ENCODE data around the gene GSX1. TPM values are rescaled to one million over a fixed set of nuclear protein-coding genes. Genes with fewer than 3 reads are reported as not detected.
A peak's percentile ranks its signal among the peaks of the same experiment; 100 is the strongest.

Gene GSX1
- polyA plus RNA-seq, 3 donors = not detected

GRCh38 chr13:27820524-27821482 is 28.5 kb downstream of the GSX1 start:
- WGBS (ENCODE audit: insufficient coverage) = 3% methylated on average over 31 of the region's 46 CpGs
- Mint-ChIP-seq H3K36me3 (no peaks in the 10 kb centered on the region), H3K4me1 (no peaks in the 10 kb centered on the region), H3K4me3 (peak overlapping the region in 1 of 2 donors; percentile 69), H3K27ac (no peak overlapping the region), H3K27me3 (ENCODE audit: low read depth in 3 of 3) (peaks cover 72 to 79% (median 73%) of the 10 kb centered on the region in 3 donors), H3K9me3 (peaks cover 0 to 2% (median 0%) of the 10 kb centered on the region in 7 donors)
- TF ChIP-seq, protein P1, sequence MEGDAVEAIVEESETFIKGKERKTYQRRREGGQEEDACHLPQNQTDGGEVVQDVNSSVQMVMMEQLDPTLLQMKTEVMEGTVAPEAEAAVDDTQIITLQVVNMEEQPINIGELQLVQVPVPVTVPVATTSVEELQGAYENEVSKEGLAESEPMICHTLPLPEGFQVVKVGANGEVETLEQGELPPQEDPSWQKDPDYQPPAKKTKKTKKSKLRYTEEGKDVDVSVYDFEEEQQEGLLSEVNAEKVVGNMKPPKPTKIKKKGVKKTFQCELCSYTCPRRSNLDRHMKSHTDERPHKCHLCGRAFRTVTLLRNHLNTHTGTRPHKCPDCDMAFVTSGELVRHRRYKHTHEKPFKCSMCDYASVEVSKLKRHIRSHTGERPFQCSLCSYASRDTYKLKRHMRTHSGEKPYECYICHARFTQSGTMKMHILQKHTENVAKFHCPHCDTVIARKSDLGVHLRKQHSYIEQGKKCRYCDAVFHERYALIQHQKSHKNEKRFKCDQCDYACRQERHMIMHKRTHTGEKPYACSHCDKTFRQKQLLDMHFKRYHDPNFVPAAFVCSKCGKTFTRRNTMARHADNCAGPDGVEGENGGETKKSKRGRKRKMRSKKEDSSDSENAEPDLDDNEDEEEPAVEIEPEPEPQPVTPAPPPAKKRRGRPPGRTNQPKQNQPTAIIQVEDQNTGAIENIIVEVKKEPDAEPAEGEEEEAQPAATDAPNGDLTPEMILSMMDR (IDR thresholded peaks at IDR 0.05) = no peak
- Histone ChIP-seq H2AFZ (ENCODE audit: insufficient read depth, low read depth, low read length, poor library complexity, severe bottlenecking) (no peak overlapping the region), H3K27ac (ENCODE audit: low read depth in 1 of 2, low read length in 2 of 2) (no peak overlapping the region), H3K4me2 (replicated peaks; ENCODE audit: extremely low read depth, low read length, poor library complexity, severe bottlenecking) (no peak overlapping the region), H3K4me1 (ENCODE audit: control insufficient read depth in 1 of 2, insufficient read depth in 2 of 2, low read length in 2 of 2) (no peaks in the 10 kb centered on the region), H4K20me1 (ENCODE audit: insufficient read depth, low read length) (no peaks in the 10 kb centered on the region), H3K36me3 (replicated peaks in 1 of 2; ENCODE audit: control insufficient read depth in 1 of 2, insufficient read depth in 2 of 2, low read length in 2 of 2) (no peaks in the 10 kb centered on the region), H3K79me2 (ENCODE audit: insufficient read depth, low read length) (no peaks in the 10 kb centered on the region), H3K9me3 (replicated peaks in 1 of 2; ENCODE audit: control insufficient read depth in 1 of 2, insufficient read depth in 1 of 2, low read length in 2 of 2) (peaks cover 0 to 5% of the 10 kb centered on the region in 2 donors), H3K4me3 (replicated peaks in 1 of 3; ENCODE audit: low read depth in 2 of 3, low read length in 3 of 3) (no peak overlapping the region), H3K9ac (ENCODE audit: insufficient read depth, low read length, poor library complexity, severe bottlenecking) (no peak overlapping the region), H3K27me3 (ENCODE audit: control insufficient read depth in 2 of 2, insufficient read depth in 2 of 2, low read length in 2 of 2) (peaks cover 37 to 73% of the 10 kb centered on the region in 2 donors)
- DNase-seq = no peak
- intact Hi-C loops (cut with micrococcal nuclease) = loop anchor here (10.0 kb wide), 1 partner anchor 286 kb away; no protein-coding TSS in a partner anchor

GRCh38 chr13:27821566-27821965 is 29.3 kb downstream of the GSX1 start:
- Histone ChIP-seq H3K27me3 (ENCODE audit: control insufficient read depth in 2 of 2, insufficient read depth in 2 of 2, low read length in 2 of 2) (peaks cover 38 to 78% of the 10 kb centered on the region in 2 donors), H3K9ac (ENCODE audit: insufficient read depth, low read length, poor library complexity, severe bottlenecking) (no peak overlapping the region), H3K4me2 (replicated peaks; ENCODE audit: extremely low read depth, low read length, poor library complexity, severe bottlenecking) (no peak overlapping the region), H3K36me3 (replicated peaks in 1 of 2; ENCODE audit: control insufficient read depth in 1 of 2, insufficient read depth in 2 of 2, low read length in 2 of 2) (no peaks in the 10 kb centered on the region), H3K4me3 (replicated peaks in 1 of 3; ENCODE audit: low read depth in 2 of 3, low read length in 3 of 3) (no peak overlapping the region), H3K9me3 (replicated peaks in 1 of 2; ENCODE audit: control insufficient read depth in 1 of 2, insufficient read depth in 1 of 2, low read length in 2 of 2) (peaks cover 0 to 5% of the 10 kb centered on the region in 2 donors), H2AFZ (ENCODE audit: insufficient read depth, low read depth, low read length, poor library complexity, severe bottlenecking) (no peak overlapping the region), H4K20me1 (ENCODE audit: insufficient read depth, low read length) (no peaks in the 10 kb centered on the region), H3K4me1 (ENCODE audit: control insufficient read depth in 1 of 2, insufficient read depth in 2 of 2, low read length in 2 of 2) (peaks cover 4% of the 10 kb centered on the region in 2 donors), H3K27ac (ENCODE audit: low read depth in 1 of 2, low read length in 2 of 2) (no peak overlapping the region), H3K79me2 (ENCODE audit: insufficient read depth, low read length) (no peaks in the 10 kb centered on the region)
- peaks cover 74 to 82% (median 79%) of the 10 kb centered on the region in 3 donors for H3K27me3 Mint-ChIP-seq (ENCODE audit: low read depth in 3 of 3)
- no peaks in the 10 kb centered on the region for H3K36me3 Mint-ChIP-seq
- DNase-seq = no peak
- H3K4me1 Mint-ChIP-seq = peaks cover 6% of the 10 kb centered on the region
- intact Hi-C loops (cut with micrococcal nuclease) = loop anchor here (10.0 kb wide), 1 partner anchor 287 kb away; no protein-coding TSS in a partner anchor
- TF ChIP-seq, protein P1 (IDR thresholded peaks at IDR 0.05) = no peak
- no peak overlapping the region for H3K27ac Mint-ChIP-seq
- peaks cover 0 to 2% (median 0%) of the 10 kb centered on the region in 7 donors for H3K9me3 Mint-ChIP-seq
- H3K4me3 Mint-ChIP-seq = peak overlapping the region in 1 of 2 donors; percentile 69
- WGBS (ENCODE audit: insufficient coverage) = 3% methylated on average over 11 of the region's 12 CpGs
